Hypothalamus (tissue), 51 donors: ENCODE data around the gene DDC.

Source experiments
- DNase-seq, 51 donors: peaks; one replicate each; lab custom pipeline; 2025; lab: John Stamatoyannopoulos, UW

The DDC gene

DNA sequence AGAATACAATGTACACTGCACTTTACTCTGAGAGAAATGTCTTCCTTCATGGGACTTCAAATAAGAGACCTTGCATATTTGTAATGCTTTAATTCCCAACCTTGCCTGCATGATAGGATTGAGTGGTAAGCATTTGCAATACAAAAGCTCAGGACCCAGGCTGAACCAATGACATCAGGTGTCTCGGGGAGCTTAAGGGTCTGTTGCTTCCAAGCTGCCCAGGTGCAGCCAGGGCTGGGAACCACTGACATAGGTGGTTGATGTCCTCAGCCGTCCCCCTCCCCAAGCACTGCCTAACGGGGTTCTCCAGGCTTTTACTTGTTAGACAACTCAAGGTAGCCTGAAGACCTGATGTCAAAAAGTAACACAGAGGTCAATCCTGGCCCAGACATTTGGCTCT, 144.2 kb downstream of the DDC start:
- DNase-seq: no peak

DNA sequence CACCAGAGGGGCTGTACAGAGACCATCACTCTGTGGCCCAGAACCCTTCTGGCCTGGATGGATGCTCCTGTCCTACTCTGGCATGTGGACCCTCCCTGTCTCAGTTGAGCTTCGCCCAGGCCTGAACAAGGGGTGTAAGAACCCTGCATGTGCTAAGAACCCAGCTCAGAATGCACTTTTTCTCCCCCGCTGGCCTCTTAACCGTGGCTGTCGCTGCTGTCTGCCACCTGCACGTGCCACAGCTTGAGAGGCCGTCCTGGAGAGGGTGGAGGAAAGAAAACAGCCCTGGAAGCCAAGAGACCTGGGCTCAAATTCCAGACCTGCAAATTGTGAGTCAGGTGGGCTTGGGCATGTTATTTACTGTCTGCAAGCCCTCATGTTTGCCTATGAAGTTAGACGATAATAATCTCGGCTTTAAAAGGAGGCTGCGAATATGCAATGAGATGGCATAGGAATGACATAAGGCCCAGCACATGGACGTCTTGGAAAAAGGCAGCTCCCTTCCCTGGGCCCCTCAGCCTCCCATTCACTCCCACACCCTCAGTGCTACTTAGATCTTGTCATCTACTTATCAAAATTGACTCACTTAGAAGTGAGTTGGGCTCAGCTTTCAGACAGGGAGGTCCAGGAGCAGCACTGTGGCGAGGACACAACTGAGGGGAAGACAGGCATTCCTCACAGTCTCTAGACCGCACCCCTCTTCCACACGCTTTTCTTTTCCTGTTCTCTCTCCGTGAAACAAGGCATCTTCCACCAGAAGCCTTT, 146.5 kb downstream of the DDC start:
- no peak for DNase-seq

- DNase-seq: peak in 30 of 51 donors; percentile 7 to 71 (median 46)
Measured at GRCh38 chr7:50418086-50418515, 147.1 kb downstream of the DDC start.

- DNase-seq: peak in 2 of 51 donors; percentile 8 to 15
Measured at GRCh38 chr7:50416527-50417182, 148.6 kb downstream of the DDC start.

DNA sequence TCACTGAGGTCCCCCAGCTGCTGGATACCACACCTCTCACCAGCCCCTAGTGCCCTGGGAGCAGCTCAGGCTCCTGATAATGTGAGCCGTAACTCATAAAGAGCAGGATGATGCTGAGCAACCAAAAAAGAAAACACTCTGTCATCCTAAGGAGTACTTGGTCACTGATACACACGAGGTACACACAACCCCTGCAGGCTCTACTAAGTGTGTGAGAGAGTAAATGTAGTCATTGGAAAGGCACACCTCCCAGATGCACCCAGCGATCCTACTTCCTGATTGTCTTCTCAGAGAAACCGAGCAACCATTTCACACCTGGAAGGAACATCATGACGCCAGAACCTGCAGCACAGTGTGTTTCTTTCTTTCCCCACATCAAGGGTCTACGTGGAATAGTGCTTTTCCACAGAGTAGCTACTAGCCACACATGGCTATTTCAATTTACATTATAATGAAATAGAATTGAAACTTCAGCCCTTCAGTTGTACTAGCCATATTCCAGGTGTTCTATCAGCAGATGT, 149.3 kb downstream of the DDC start:
- DNase-seq: no peak

GRCh38 chr7:50413561-50413960, 151.6 kb downstream of the DDC start:
- no peak for DNase-seq

GRCh38 chr7:50412973-50413372, 152.2 kb downstream of the DDC start:
- DNase-seq: no peak

DNA sequence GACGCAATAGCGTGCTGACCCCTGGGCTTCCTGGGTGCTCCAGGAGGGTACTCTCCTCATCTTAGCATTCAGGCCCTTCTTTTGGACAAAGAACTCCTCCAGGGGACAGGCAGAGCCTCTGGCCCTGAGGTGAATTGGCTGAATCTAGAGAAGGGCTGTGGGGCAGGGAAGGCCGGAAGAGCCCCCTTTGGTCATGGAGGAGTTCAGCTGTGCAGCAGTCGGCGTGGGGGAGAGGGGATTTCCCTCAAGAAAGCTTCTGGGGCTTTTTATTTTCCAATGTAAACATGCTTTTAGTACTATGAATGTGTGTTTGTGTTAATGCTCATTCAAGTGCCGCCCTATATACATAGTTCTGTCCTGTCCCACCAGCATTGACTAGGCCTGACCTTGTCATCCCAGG, 153.9 kb downstream of the DDC start:
- no peak for DNase-seq

DNA sequence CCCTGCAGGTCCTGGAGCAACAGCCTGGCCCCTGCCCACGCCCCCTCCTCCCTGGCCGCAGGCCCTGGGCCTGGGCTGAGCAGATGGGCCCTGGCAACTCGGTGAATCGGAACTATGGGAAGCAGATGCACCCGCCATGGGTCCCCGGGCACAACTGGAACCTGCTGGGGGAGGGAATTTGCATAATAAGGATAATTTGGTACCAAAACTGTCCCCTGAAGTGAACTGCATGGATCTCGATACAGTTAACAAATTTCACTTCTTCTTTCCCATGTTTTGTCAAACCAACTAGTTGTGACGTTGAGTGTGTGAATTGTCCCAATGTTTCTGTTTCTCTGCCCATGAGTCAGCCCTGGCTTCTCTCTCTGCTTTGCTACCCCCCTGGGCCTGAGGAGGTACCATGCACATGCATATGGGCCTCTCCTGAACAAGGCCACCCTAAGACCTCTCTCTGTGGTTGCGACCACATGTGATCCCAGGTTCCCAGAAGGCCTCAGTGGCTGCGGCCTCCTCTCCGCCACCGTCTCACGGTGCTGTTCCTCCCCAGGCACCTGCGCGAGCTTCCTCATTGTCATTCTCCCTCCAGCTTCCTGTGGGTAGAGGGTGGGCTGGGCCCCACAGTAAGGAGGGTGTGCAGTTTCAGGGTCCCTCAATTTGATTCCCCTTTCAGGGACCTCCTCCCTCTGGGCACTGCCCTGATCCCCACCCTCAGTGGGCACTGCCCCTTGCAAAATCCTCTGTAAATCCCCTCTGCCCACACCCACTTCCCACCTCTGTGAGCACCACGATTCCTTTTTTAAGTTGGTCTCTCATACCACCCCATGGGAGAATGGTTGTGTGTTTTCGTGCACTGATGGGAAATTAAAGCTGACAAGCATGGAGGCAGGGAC, 155.1 kb downstream of the DDC start:
- no peak for DNase-seq
